Measurements from ENCODE around the gene INAFM2.

Gene INAFM2

GRCh38 chr15:40365624-40366456 is 42.3 kb downstream of the INAFM2 start:
- no peak for DNase-seq

- DNase-seq: no peak
These were observed 43.2 kb downstream of the INAFM2 start for GRCh38 chr15:40366457-40367370.

- no peak for DNase-seq
These were observed 43.8 kb downstream of the INAFM2 start for GRCh38 chr15:40367371-40367685.

- peak; percentile 77 for DNase-seq
These were observed 44.5 kb downstream of the INAFM2 start for GRCh38 chr15:40367686-40368611.

- no peak for DNase-seq
These were observed 45.4 kb downstream of the INAFM2 start for GRCh38 chr15:40368719-40369473.

GRCh38 chr15:40369474-40369869 is 46.0 kb downstream of the INAFM2 start:
- DNase-seq: no peak

GRCh38 chr15:40369971-40370370 is 46.5 kb downstream of the INAFM2 start:
- no peak for DNase-seq

- no peak for DNase-seq
These were observed 49.5 kb downstream of the INAFM2 start for GRCh38 chr15:40372981-40373380.
